HCT116 (cell line): ENCODE measurements around the gene GPT2. TPM values are rescaled to one million over a fixed set of nuclear protein-coding genes. Genes with fewer than 3 reads are reported as not detected.

Source experiments
- ATAC-seq: fragments of 200-7000 bp; cut with Tn5 transposase; 2 replicates; pipeline ENCODE4 v1.9.1; 2020; ENCODE audit warnings: mild to moderate bottlenecking, moderate library complexity
- BruUV-seq: library from RNA; stranded (reverse); fragments of 400-500 nt; replicated peaks from 2 replicates; lab custom pipeline; 2021; lab: Mats Ljungman, UMichigan
- CTCF ChIA-PET: fragments of 300-600 bp; sonication (Branson Sonifier 250); formaldehyde crosslinking; loops from one replicate; lab custom pipeline; 2021; ENCODE audit warnings: antibody characterized with exemption; lab: Charles Lee
- POLR2A ChIA-PET: fragments of 300-600, 350-600 bp; sonication (Branson Sonifier 250); formaldehyde crosslinking; loops from one replicate; lab custom pipeline; 2021; ENCODE audit warnings: antibody characterized with exemption; lab: Charles Lee
- RAD21 ChIA-PET, 2 experiments: fragments of 300-600 bp; sonication (Branson Sonifier 250); formaldehyde crosslinking; loops; one replicate each; lab custom pipeline; 2023; ENCODE audit warnings: low total read pairs in 2 of 2; ENCODE audit not compliant: uncharacterized antibody in 2 of 2, unreplicated experiment in 2 of 2, low non-redundant PET in 1 of 2; lab: Charles Lee
- DNase-seq: peaks from one replicate; pipeline ENCODE4 v3.0.0-alpha.2; 2010; ENCODE audit warnings: low read depth, low spot score
- H2AFZ ChIP-seq: fragments of 200-600 bp; shearing (Covaris generic), sonication (generic); 2 replicates; pipeline ENCODE4 v1.6.1; 2017; ENCODE audit warnings: low read depth, mixed run types, mixed read lengths, antibody characterized with exemption, low read length; ENCODE audit not compliant: poor library complexity, severe bottlenecking
- H3K27ac ChIP-seq: 2 replicates; pipeline ENCODE4 v1.5.1; 2012; ENCODE audit warnings: low read depth, low read length
- H3K27me3 ChIP-seq: fragments of 200-600 bp; sonication (generic); 2 replicates; pipeline ENCODE4 v1.6.1; 2016; ENCODE audit warnings: mixed run types, low read length, mixed read lengths; ENCODE audit not compliant: insufficient read depth
- H3K36me3 ChIP-seq, 2 experiments: fragments of 200-500 bp in 1 of 2; fragments of 200-600 bp in 1 of 2; sonication (Bioruptor generic) in 1 of 2; sonication (generic) in 1 of 2; 2 replicates each; pipeline versions ENCODE4 v1.5.1 to v1.6.1; 2014 to 2016; ENCODE audit warnings: low read length in 2 of 2, inconsistent platforms in 1 of 2, mixed read lengths in 1 of 2, mixed run types in 1 of 2; ENCODE audit not compliant: insufficient read depth in 2 of 2, control insufficient read depth in 1 of 2
- H3K4me1 ChIP-seq, 2 experiments: fragments of 200-600 bp in 1 of 2; sonication (generic) in 1 of 2; 2 replicates each; pipeline versions ENCODE4 v1.5.1 to v1.6.1; 2012 to 2017; ENCODE audit warnings: low read length in 2 of 2, inconsistent platforms in 1 of 2, mild to moderate bottlenecking in 1 of 2, mixed read lengths in 1 of 2, mixed run types in 1 of 2, moderate library complexity in 1 of 2; ENCODE audit not compliant: insufficient read depth in 2 of 2, control insufficient read depth in 1 of 2
- H3K4me2 ChIP-seq: fragments of 200-600 bp; sonication (generic); 2 replicates; pipeline ENCODE4 v1.6.1; 2017; ENCODE audit warnings: mixed run types, low read length, mixed read lengths
- H3K4me3 ChIP-seq, 2 experiments: fragments of 200-600 bp in 1 of 2; sonication (generic) in 1 of 2; replicated peaks in 1 of 2; 2 replicates each; pipeline ENCODE4 v1.5.1; 2011 to 2016; ENCODE audit warnings: low read length in 2 of 2, control low read depth in 1 of 2, low read depth in 1 of 2, mild to moderate bottlenecking in 1 of 2, mixed read lengths in 1 of 2, mixed run types in 1 of 2
- H3K79me2 ChIP-seq: fragments of 200-600 bp; sonication (generic); 2 replicates; pipeline ENCODE4 v1.6.1; 2017; ENCODE audit warnings: mild to moderate bottlenecking, mixed run types, low read length, moderate library complexity, mixed read lengths; ENCODE audit not compliant: insufficient read depth
- H3K9ac ChIP-seq: fragments of 200-600 bp; sonication (generic); 2 replicates; pipeline ENCODE4 v1.6.1; 2016; ENCODE audit warnings: low read length, mixed read lengths
- H3K9me2 ChIP-seq: fragments of 200-600 bp; sonication (generic), shearing (Covaris generic); 2 replicates; pipeline ENCODE4 v1.6.1; 2017; ENCODE audit warnings: mixed run types, mild to moderate bottlenecking, moderate library complexity; ENCODE audit not compliant: insufficient read depth
- H3K9me3 ChIP-seq, 2 experiments: fragments of 200-500 bp in 1 of 2; fragments of 200-600 bp in 1 of 2; sonication (Bioruptor generic) in 1 of 2; sonication (generic) in 1 of 2; 2 replicates each; pipeline ENCODE4 v1.6.1; 2014 to 2017; ENCODE audit warnings: low read length in 2 of 2, mixed read lengths in 2 of 2, inconsistent platforms in 1 of 2, low read depth in 1 of 2, mild to moderate bottlenecking in 1 of 2, mixed run types in 1 of 2, moderate library complexity in 1 of 2; ENCODE audit not compliant: control insufficient read depth in 1 of 2, insufficient read depth in 1 of 2
- H4K20me1 ChIP-seq: fragments of 200-600 bp; sonication (generic), shearing (Covaris generic); 2 replicates; pipeline ENCODE4 v1.6.1; 2017; ENCODE audit warnings: mixed run types, mild to moderate bottlenecking, moderate library complexity; ENCODE audit not compliant: insufficient read depth
- CBX3 ChIP-seq: IDR thresholded peaks from 2 replicates; pipeline ENCODE4 v1.6.1; 2012; ENCODE audit warnings: low read depth
- CEBPB ChIP-seq: IDR thresholded peaks from 2 replicates; pipeline ENCODE4 v1.6.1; 2012; ENCODE audit warnings: low read depth
- EGR1 ChIP-seq: IDR thresholded peaks from 2 replicates; pipeline ENCODE4 v1.6.1; 2012; ENCODE audit warnings: low read depth
- ELF1 ChIP-seq: IDR thresholded peaks from 2 replicates; pipeline ENCODE4 v1.6.1; 2012; ENCODE audit warnings: low read depth, borderline replicate concordance
- EZH2 ChIP-seq: fragments of 200-600 bp; sonication (generic); IDR thresholded peaks from 2 replicates; pipeline ENCODE4 v1.6.1; 2017; ENCODE audit warnings: antibody characterized with exemption, mixed run types
- POLR2A ChIP-seq: IDR thresholded peaks from 2 replicates; pipeline ENCODE4 v1.7.0; 2011; ENCODE audit warnings: borderline replicate concordance; ENCODE audit not compliant: insufficient read depth, insufficient read length; ENCODE audit errors: extremely low read depth
- RAD21 ChIP-seq: IDR thresholded peaks from 2 replicates; pipeline ENCODE4 v1.6.1; 2012; ENCODE audit warnings: low read depth, mild to moderate bottlenecking
- SP1 ChIP-seq: IDR thresholded peaks from 2 replicates; pipeline ENCODE4 v1.6.1; 2012; ENCODE audit warnings: low read depth
- SRF ChIP-seq: IDR thresholded peaks from 2 replicates; pipeline ENCODE4 v1.6.1; 2012; ENCODE audit warnings: low read depth
- ZFX ChIP-seq: fragments of 450-650 bp; IDR thresholded peaks from 2 replicates; pipeline ENCODE4 v1.6.1; 2017
- intact Hi-C: fragments of 100-400 bp; cut with micrococcal nuclease; formaldehyde crosslinking; loops from 2 replicates; pipeline ENCODE4 v1.10.0; 2022
- total RNA-seq: library from RNA; stranded (reverse); gene quantifications from one replicate; pipeline ENCODE4 v1.2.1, GENCODE V29; 2021; ENCODE audit not compliant: unreplicated experiment
- TF ChIP-seq, protein P1 (sequence below): IDR thresholded peaks from 2 replicates; pipeline ENCODE4 v1.6.1; 2012

Gene GPT2
- total RNA-seq, 1 experiment from 2014 or later = 50.6 TPM

DNA sequence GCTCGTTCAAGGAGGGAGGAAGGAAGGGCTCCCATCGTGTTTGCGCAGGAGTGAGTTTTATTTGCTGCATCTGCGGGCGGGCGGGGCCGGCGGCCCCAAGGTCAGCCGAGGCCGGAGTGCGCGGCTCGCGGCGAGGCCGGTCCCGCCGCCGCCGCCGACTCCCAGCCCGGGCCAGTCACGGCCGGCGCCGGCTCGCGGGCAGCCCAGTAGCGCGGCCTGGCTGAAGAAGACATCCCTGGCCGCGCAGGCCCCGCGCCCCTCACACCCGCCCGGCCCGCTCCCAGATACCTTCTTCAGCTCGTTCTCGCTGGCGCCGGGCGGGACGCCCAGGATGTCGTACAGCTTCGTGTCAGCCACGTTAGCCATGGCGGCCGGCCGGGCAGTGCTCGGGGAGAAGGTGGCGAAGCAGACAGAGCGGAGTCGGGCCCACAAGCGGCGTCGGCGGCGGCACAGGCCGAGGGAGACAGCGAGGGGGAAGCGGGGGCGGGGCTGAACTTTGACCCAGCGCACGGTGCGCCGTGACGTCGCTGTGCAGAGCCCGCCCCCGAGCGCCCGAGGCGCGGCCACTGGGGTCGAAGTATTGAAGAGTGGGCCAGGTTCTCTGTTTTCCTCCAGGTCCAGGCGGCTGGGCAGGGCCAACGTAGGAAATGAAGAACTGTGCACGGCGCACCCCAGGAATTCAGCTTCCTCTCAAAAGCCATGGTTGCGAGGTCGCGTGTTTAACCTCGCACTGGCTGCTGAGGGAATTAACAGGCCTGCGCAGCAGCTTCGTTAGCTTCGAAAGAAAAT is 89.2 kb downstream of the GPT2 start, which contains the start of gene DNAJA2 (continued):
- TF ChIP-seq EZH2 (no peak), ELF1 (no peak), SP1 (no peak; the same call in 1 of the 2 replicates), POLR2A (peak; percentile 91), EGR1 (peak; percentile 87)

DNA sequence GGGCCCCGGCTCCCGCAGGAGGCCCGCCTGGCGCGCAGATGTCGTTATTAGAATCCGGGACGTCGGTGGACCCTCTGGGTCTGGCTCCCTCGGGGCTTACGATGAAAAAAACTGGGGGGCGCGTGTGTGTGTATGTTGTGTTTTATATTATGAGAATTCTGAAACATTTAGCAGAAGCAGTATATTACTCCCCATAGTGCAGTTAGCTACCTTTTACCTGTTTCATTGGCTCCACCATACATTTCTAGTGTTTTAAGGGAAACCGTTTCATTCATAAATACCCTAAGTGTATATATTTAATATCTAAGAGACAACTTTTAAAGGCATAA is 89.8 kb downstream of the GPT2 start:
- ATAC-seq (peak; percentile 2; the same call in 1 of the 2 replicates), DNase-seq (no peak)
- intact Hi-C loops = no loop called here
- TF ChIP-seq SRF (no peak), SP1 (no peak), EGR1 (no peak), ELF1 (no peak), RAD21 (no peak), CEBPB (no peak), CBX3 (no peak), ZFX (no peak)
- TF ChIP-seq, protein P1, sequence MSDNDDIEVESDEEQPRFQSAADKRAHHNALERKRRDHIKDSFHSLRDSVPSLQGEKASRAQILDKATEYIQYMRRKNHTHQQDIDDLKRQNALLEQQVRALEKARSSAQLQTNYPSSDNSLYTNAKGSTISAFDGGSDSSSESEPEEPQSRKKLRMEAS = no peak
- Histone ChIP-seq H3K27ac (peak overlapping the region; percentile 80), H3K4me2 (peak overlapping the region; percentile 86), H4K20me1 (peaks cover 14% of the 10 kb centered on the region; the same call in 1 of the 2 replicates), H3K79me2 (peaks cover 47% of the 10 kb centered on the region), H3K4me1 (peaks cover 11 to 32% of the 10 kb centered on the region in 2 experiments), H3K36me3 (peaks cover 12 to 16% of the 10 kb centered on the region in 2 experiments), H3K27me3 (no peaks in the 10 kb centered on the region), H3K4me3 (peak overlapping the region; percentile 61 to 84), H2AFZ (peak overlapping the region; percentile 38), H3K9me3 (no peaks in the 10 kb centered on the region), H3K9ac (peak overlapping the region; percentile 87), H3K9me2 (no peaks in the 10 kb centered on the region)
- ChIA-PET POLR2A (interaction anchor here (1.0 kb wide), 1 partner anchor 64 kb away, joined by 4 read pairs; no protein-coding TSS in a partner anchor), RAD21 (interaction anchor here in 1 of 2 experiments (0.5 kb wide), 1 partner anchor 64 kb away, joined by 3 read pairs; no protein-coding TSS in a partner anchor), CTCF (interaction anchor here (1.9 kb wide), 1 partner anchor 45 kb away, joined by 7 read pairs; no protein-coding TSS in a partner anchor)
- BruUV-seq = TSS peak; percentile 93
